ENCODE data around the gene KIF26B.

KIF26B gene

DNA sequence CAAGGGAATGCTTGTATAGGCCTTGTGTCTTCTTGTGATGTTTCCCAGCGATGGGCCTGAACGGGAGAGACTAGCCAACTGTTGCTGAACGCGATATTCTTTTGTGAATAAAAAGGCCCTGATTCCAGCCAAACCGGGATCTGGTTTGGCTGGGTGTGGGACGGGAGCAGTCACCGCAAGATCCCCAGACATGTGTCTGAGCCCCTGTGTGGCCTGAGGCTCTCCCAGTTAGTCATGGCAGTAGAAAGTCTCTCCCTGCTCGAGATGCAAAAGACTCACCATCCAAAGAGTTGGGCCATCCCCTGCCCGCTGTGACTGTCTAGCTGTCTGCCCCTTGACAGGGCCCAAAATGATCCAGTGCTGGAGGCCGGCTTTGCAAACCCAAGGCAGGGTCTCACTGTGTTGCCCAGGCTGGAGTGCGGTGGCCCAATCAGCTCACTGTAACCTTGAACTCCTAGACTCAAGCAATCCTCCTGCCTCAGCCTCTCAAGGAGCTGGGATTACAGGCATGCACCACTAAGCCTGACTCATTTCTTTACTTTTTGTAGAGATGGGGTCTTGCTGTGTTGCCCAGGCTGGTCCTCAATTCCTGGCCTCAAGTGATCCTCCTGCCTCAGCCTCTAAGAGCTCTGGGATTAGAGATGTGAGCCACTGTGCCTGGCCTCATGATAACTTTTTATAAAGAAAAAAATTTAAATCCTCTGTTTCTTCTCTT lies 56.4 kb downstream of the KIF26B start:
- no peak for DNase-seq

- DNase-seq: no peak
Observed at GRCh38 chr1:245211761-245212160, 57.0 kb downstream of the KIF26B start.

- DNase-seq: no peak
Observed at GRCh38 chr1:245212221-245212710, 57.5 kb downstream of the KIF26B start.

GRCh38 chr1:245213066-245213831 lies 58.5 kb downstream of the KIF26B start:
- DNase-seq: no peak

DNA sequence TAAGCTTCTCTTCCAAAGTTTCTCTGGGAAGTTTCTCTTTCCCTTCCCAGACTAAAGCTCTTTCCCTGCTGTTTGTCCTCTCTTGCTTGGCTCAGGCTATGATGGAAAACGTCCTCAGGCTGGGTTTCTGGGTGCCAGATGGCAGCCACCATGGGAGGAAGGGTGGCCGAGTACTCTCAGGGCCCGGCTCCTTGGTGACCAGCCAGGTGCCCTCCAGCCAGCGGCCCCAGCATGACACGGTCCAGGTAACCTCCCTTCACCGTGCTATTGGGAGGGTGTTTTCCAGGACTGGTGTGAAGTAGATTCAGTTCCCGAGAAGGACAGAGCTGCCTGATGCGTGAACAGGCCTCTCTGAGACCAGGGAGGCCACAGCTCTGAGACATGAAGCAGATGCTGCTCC lies 60.3 kb downstream of the KIF26B start:
- DNase-seq: no peak

- no peak for DNase-seq
Observed at GRCh38 chr1:245216366-245217115, 61.8 kb downstream of the KIF26B start.

- DNase-seq: no peak
Observed at GRCh38 chr1:245217853-245218608, 63.2 kb downstream of the KIF26B start.

DNA sequence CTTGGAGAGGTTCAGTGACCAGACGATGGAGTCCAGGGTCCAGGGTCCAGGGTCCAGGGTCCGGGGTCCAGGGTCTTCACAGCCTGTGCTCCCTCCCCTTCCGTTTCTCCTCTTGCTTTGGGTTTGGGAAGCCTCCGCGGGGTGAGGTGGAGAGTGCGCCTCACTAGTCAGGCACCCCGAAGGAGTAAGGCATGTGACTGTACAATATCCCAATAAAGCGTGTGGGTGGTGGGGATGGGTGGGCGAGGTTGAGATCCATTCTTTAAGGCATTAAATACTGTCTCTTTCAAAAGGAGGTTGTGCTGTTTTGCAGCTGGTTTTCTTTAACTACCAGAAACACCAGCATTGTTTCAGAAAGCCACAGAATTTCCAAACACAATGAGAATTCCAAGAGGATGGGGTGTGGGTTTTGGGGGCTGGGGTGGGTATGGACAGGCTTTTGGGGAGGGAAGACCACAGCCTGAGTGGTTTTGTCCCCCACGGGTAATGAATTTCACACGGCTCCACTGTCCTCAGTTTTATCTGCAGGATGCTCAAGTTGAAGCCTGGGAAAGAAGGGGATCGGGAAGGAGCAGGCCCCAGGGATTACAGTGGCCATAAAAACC lies 65.7 kb downstream of the KIF26B start:
- DNase-seq: no peak

DNA sequence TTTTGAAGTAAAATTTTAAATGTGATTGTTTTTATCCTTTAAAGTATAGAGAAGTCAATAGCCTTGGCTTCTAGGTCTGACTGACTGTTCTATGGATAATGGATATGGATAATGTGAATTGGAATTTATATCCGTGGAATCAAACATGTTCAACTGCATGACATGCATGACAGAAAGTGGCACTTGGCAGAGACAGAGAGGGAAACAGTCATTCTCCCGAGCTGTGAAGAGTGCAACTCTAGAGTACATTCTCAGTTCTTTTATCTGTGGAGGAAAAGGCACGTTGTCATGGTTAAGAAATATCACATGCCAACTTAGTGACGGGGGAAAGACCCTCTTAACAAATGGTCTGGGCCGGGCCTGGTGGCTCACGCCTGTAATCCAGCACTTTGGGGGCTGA lies 67.0 kb downstream of the KIF26B start:
- DNase-seq: no peak

- DNase-seq: no peak
Observed at GRCh38 chr1:245222931-245223595, 68.3 kb downstream of the KIF26B start.

- no peak for DNase-seq
Observed at GRCh38 chr1:245225322-245226202, 70.8 kb downstream of the KIF26B start.

DNA sequence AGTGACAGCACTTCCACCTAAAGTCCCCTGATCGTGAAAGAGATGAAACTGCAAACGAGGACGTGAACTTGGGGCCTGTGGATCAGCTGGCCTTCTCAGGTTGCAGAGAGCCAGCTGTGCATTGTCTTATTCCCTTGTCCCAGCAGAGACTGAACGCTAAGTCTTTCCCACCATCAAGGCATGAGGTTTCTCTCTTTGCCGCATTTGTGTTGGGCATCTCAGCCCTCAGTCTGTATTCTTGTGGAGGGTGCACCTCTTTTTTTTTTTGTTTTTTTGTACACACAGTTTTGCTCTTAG lies 71.4 kb downstream of the KIF26B start:
- DNase-seq: no peak

- no peak for DNase-seq
Observed at GRCh38 chr1:245229051-245229450, 74.3 kb downstream of the KIF26B start.

GRCh38 chr1:245232931-245233330 lies 78.1 kb downstream of the KIF26B start:
- DNase-seq: no peak

DNA sequence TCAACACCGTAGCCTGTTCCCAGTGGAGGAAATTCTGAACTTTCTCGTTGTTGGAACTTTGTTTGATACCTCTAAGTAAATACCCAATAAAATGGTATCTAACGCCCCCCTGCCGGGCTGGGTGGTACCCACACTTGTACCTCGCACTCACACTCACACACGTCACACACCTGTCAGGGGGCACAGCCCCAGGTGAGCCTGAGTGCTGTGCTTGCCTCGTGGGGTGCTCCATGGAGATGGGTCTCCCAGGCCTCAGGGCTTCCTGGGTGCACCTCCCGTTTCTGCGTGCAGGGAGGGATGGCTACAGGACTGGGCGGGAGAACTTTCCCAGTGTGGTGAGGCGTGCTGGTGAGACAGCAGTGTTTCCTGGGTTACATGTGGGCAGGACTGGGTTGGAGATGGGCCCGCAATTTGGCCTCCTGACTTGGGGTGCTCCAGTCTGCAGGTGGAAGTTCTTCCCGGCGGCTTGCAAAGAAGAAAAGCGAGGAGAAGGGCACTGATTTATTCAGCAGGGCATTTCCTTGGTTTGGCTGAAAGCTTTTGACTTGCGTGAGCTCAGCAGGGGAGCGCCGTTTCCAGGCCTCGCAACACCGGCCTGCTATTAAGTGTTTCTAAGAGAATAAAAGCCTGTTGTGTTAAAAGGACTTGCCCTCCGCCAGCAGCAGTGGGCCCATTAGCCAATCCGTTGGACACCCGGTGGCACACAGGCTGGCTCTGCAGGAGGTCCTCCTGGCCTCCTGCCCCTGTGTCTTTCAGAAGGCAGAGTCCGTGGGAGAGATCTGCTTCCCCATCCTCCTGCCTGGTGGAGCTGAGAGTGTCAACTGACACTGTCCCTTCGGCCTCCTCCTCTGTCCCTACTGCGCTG lies 79.7 kb downstream of the KIF26B start:
- no peak for DNase-seq

DNA sequence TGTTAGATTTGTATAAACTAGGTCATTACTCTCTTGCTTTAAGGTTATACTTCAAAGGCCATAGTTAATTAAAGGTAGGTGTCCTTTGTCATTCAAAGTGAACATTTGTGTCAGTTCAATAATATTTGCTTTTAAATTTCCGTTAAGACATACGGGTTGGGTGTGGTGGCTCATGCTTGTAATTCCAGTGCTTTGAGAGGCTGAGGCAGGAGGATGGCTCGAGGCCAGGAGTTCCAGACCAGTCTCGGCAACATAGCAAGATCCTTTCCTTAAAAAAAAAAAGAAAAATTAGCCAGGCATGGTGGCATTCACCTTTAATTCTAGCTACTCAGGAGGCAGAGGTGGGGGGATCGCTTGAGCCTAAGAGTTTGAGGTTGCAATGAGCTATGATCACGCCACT lies 80.4 kb downstream of the KIF26B start:
- no peak for DNase-seq

DNA sequence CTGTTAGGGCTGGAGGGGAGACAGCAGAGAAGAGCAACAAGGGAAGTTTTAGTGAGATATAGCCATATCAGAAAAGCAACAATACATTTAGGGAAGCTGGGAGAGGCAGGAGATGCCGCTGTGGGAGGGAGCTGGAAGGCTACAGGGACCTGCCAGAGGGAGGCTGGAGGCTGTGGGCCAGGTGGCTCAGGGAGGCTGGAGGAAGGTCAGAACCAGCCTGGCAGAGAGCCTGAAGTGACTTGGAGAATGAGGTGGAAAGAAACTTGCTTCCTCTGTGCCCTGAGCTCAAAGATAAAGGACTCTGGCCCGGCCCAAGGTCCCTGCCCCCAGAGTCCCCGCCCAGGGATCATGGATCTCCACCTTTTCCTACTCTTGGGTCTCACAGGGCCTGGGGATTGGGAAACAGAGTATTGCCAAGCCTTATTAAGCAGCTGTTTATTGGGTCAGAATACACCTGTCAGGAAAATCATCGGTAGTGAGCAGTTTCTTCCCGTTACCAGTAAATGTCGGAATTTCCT lies 85.9 kb downstream of the KIF26B start:
- DNase-seq: no peak

GRCh38 chr1:245241526-245242130 lies 86.8 kb downstream of the KIF26B start:
- no peak for DNase-seq

DNA sequence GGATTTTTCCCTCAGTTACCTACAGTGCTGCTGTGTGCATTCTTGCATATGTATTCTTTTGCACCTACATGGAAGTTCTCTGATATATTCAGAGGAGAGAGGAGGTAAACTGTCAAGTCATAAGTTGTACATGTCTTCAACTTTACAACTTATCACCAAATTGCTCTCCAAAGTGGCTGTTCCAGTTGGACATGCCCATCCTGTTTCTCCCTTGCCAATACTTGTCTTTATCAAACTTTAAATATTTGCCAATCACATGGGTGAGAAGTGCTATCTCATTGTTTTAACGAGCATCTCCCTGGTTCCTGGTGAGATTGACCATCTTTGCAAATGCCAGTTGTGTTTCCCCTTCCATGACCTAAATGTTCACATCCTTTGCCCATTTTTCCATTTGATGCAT lies 88.2 kb downstream of the KIF26B start:
- DNase-seq: no peak

Measured in GF-D8 (cell line).